Amniotic stem cell (primary cell): ENCODE results near the gene SNX7.

Experiments
- DNase-seq: peaks from one replicate; lab custom pipeline; 2025; lab: John Stamatoyannopoulos, UW

Gene SNX7

DNA sequence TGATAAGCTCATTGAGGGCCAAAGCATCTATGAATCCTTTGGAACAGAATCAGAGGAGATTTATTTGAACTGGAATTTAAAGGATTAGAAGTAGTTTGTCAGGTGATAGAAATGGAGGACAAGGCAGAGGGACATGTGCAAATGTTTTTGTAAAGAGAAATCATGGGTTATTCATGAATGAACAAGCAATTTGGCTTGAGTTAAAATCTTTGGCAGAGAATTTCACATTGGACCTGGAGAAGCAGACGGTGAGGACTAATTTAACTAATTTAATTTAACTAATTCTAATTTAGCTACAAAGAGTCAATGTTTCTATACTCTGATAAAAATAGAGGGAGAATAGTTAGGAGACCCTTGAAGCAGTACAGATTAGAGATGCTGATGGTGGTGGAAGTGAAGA, 36.3 kb downstream of the SNX7 start:
- DNase-seq: no peak

GRCh38 chr1:98698625-98699024, 37.1 kb downstream of the SNX7 start:
- DNase-seq: no peak

DNA sequence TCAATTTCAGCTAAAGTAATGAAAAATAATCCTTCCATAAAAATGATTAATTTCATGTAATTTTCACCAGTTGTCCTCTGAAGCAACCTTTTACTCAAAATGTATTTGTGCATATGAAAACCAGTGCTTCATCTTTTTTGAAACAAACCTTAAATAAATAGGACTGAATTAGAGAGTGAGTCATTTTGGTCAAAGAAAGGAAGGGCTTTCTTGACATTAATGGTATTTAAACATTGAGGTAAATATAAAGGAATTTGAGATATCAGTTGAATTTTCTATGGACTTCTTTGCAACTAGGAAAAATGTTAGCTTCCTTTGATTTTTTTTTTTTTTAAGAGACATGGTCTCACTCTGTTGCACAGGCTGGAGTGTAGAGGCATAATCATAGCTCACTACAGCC, 38.7 kb downstream of the SNX7 start:
- DNase-seq: no peak

- no peak for DNase-seq
These were observed 41.5 kb downstream of the SNX7 start for GRCh38 chr1:98702976-98703375.

- DNase-seq: no peak
These were observed 43.0 kb downstream of the SNX7 start for GRCh38 chr1:98704474-98704873.

DNA sequence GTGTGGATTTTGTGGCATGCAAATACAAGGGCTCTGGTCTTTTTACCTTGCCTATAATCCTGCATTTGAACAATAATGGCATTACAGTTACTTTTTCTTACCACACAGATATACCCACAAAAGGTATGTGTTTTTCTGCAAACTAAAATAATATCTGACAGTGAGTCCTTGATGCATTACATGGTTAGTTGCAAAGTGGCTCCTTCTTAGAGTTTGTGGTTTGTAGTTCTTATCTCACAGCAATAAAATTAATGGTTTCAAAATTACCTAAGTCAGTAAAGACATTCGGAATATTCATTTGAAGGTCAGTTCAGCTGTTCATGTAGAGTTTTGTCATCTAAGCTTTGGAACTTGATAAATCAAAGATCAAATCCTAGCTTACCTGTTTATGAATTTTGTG, 43.5 kb downstream of the SNX7 start:
- DNase-seq: no peak

GRCh38 chr1:98705591-98705990, 44.1 kb downstream of the SNX7 start:
- DNase-seq: no peak

- no peak for DNase-seq
These were observed 44.8 kb downstream of the SNX7 start for GRCh38 chr1:98706173-98706843.

- DNase-seq: no peak
These were observed 46.0 kb downstream of the SNX7 start for GRCh38 chr1:98707556-98707955.

DNA sequence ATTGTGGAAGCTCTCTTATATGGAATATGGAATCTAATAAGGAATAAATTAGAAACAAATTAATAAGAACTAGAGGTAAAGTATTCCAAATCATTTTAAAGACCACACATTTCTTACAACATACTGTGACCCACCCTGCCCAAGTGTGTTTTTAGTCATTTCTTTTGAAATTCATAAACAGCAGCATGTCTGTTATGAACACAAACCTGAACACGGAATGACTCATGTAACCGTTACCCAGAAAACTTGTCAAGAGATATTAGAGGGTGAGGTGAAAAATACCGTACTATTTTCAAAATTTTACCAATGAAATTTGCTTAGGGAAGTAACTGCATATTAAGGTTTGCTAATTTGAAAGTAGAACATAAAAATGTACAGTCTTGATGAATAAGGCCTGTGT, 48.4 kb downstream of the SNX7 start:
- DNase-seq: no peak

DNA sequence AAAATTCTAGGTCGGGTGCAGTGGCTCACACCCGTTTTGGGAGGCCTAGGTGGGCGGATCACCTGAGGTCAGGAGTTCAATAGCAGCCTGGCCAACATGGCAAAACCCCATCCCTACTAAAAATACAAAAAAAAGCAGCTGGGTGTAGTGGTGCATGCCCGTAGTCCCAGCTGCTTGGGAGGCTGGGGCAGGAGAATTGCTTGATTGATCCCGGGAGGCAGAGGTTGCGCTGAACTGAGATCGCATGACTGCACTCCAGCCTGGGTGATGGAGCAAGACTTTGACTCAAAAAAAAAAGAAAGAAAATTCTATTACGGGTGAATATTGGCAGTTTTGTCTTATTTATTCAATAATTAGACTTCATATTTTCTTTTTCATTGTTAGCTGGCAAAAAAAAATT, 62.1 kb downstream of the SNX7 start:
- no peak for DNase-seq

GRCh38 chr1:98732985-98733781, 71.7 kb downstream of the SNX7 start:
- DNase-seq: no peak

DNA sequence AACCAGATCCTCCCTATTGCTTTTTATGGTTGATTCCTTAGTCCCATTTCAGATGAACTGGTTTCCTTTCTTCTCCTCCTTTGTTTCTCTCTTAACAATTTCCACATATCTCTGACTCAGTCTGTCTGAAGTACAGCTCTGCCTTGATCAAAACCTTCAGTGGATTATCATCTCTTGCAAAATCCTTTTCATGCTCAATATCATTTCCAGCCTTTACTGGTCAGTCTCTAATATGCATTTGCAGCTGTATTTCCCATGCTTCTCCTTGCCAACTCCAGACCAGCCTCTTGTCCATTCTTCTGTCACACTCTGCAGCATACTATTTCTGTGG, 72.2 kb downstream of the SNX7 start:
- no peak for DNase-seq

GRCh38 chr1:98735756-98736155, 74.2 kb downstream of the SNX7 start:
- DNase-seq: no peak

DNA sequence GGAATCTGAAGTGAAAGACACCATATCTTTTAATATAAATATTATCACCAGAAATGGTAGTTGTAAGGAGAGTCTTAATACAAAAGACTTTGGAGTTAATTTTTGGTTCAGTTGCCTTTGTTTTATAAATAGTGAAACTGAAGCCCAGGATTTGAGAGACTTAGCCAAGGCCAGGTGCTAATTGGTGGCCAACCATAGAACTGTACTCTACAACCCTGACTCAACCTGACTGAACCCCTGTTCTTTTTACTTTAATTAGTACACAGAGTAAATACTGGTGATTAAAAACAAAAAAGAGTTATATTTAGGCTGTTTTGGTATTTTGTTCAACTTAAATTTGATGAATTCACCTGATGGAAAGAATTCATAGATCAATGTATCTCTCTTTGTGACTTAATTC, 76.3 kb downstream of the SNX7 start:
- no peak for DNase-seq

- DNase-seq: no peak
These were observed 78.2 kb downstream of the SNX7 start for GRCh38 chr1:98739762-98740161.

- no peak for DNase-seq
These were observed 79.6 kb downstream of the SNX7 start for GRCh38 chr1:98741164-98741563.

GRCh38 chr1:98749152-98749756, 87.7 kb downstream of the SNX7 start:
- no peak for DNase-seq

DNA sequence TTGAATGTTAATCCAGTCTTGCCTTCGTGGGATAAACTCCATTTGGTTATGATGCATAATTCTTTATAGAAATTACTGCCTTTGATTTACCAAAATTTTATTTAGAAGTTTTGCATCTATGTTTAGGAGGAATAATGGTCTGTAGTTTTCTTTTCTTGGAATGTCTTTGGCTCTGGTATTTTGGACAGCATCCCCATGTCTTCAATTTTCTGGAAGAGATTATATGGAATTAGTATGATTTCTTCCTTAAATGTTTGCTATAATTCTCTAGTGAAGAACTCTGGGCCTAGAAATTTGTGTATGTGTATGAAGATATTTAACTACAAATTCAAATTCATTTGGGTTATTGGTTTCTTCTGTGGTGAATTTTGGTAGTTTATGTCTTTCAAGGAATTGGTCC, 92.7 kb downstream of the SNX7 start:
- DNase-seq: no peak

DNA sequence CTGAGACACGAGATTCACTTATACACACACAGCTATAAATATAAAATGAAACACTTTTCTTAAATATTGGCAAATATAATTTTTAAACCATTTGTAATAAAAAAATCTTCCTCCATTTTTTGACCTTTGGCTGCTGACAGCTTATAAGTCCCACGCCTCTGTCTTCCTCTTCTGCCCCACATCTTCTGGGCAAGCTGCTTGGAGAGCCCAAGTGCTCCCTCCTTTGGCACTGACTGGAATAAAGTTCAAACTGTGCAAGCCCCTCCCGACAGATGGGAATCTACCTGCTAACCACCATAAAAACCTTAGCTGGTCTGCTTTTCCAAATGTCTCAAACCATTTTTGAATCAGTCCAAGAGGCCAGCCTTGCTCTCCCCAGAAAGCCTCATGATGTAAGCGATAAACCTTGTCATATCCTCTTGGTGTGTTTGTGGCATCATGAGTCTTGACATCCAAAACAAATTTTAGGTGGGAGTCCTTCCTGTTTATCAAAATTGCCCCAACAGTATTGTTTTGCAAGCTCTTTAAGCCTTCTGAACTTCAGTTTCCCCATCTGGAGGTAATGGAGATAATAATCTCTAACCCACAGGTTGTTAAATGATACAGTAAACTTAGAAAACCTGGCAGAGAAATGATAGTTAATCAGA, 99.8 kb downstream of the SNX7 start:
- no peak for DNase-seq

DNA sequence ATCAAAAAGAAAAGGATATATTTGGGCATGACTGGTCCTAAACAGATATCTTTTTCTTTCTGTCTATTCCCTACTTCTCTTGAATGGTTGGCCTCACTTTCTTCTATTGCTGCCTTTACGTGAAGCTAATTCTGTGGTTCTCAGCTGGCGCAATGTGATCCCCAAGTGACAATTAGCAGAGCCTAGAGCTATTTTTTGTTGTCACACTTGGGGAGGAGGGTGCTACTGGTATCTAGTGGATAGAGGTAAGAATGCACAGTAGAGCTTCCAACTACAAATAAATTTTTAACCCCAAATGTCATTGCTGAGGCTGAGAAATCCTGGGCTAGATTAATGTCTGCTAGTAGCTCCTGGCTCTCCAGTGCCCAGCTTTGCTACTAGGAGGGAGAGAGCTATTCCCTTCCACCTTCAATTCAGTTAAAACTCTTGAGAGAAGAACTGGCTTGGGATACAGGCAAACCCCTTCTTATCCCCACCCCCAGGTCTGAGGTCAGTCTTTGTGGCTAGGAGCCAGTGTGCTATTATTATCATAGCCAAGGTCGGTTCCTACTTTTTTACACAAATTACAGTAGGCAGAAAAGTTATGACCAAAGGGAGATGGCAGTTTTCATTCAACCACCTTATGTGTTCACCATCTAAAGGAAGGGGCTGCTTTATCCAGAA, 102.1 kb downstream of the SNX7 start:
- no peak for DNase-seq

GRCh38 chr1:98764485-98764884, 103.0 kb downstream of the SNX7 start:
- DNase-seq: no peak
